Fibroblast of skin of right biceps (primary cell): Measurements from ENCODE around the gene TLR1.
"Not testable (repeated sequence)": the region's sequence is repeated elsewhere in the genome, so short reads cannot be mapped to it uniquely, and the experiment has no call there.

Experiments
- DNase-seq: peaks from one replicate; pipeline ENCODE4 v3.0.0-alpha.2; 2013

The TLR1 gene

GRCh38 chr4:38804654-38805295 lies at the start of gene TLR1:
TSS of gene TLR1 (minus strand) at chr4:38804791. CDS start at chr4:38798831, 5,960 bp downstream.
- DNase-seq, result peak; percentile 49

GRCh38 chr4:38846015-38846414 lies 41.4 kb upstream of the TLR1 start:
- DNase-seq, result no peak

- DNase-seq, result no peak
Measured at GRCh38 chr4:38842994-38843393, 38.4 kb upstream of the TLR1 start.

- peak; percentile 84 for DNase-seq
Measured at GRCh38 chr4:38837849-38838248, 33.3 kb upstream of the TLR1 start.

GRCh38 chr4:38837334-38837733 lies 32.7 kb upstream of the TLR1 start:
- no peak for DNase-seq

- no peak for DNase-seq
Measured at GRCh38 chr4:38834570-38834969, 30.0 kb upstream of the TLR1 start.

GRCh38 chr4:38832624-38833528 lies 28.3 kb upstream of the TLR1 start:
- no peak for DNase-seq

- no peak for DNase-seq
Measured at GRCh38 chr4:38832206-38832605, 27.6 kb upstream of the TLR1 start.

- peak; percentile 34 for DNase-seq
Measured at GRCh38 chr4:38831653-38832052, 27.1 kb upstream of the TLR1 start.

- DNase-seq, result no peak
Measured at GRCh38 chr4:38829237-38829636, 24.6 kb upstream of the TLR1 start.

- DNase-seq, result no peak
Measured at GRCh38 chr4:38823766-38824165, 19.2 kb upstream of the TLR1 start.

GRCh38 chr4:38822748-38823303 lies 18.2 kb upstream of the TLR1 start:
- no peak for DNase-seq

- no peak for DNase-seq
Measured at GRCh38 chr4:38821739-38822138, 17.1 kb upstream of the TLR1 start.

GRCh38 chr4:38820329-38821061 lies 15.9 kb upstream of the TLR1 start:
- DNase-seq, result no peak

- peak; percentile 26 for DNase-seq
Measured at GRCh38 chr4:38819569-38819968, 15.0 kb upstream of the TLR1 start.

- DNase-seq, result no peak
Measured at GRCh38 chr4:38818441-38818976, 13.9 kb upstream of the TLR1 start.

GRCh38 chr4:38815885-38816782 lies 11.5 kb upstream of the TLR1 start:
- DNase-seq, result no peak

- DNase-seq, result no peak
Measured at GRCh38 chr4:38814386-38814785, 9.8 kb upstream of the TLR1 start.

- no peak for DNase-seq
Measured at GRCh38 chr4:38811297-38811696, 6.7 kb upstream of the TLR1 start.

GRCh38 chr4:38807462-38807861 lies 2.9 kb upstream of the TLR1 start:
- not testable (repeated sequence) for DNase-seq

- not testable (repeated sequence) for DNase-seq
Measured at GRCh38 chr4:38806251-38806650, 1.7 kb upstream of the TLR1 start.
